GM12892 (cell line): ENCODE results near the gene IDH3G.

Source experiments
- POLR2A ChIP-seq: IDR thresholded peaks from 2 replicates; pipeline ENCODE4 v1.6.1; 2011; ENCODE audit warnings: low read depth, low read length, control low read depth
- POLR2AphosphoS5 ChIP-seq: IDR thresholded peaks from 2 replicates; pipeline ENCODE4 v1.6.1; 2011; ENCODE audit warnings: low read depth, low read length, control low read depth
- TAF1 ChIP-seq: IDR thresholded peaks from 2 replicates; pipeline ENCODE4 v1.6.1; 2011; ENCODE audit warnings: low read depth, mild to moderate bottlenecking, control low read depth, low read length, borderline replicate concordance

GRCh38 chrX:153763989-153764755 lies 30.0 kb downstream of the IDH3G start, which contains the start of gene PLXNB3:
- TF ChIP-seq POLR2A (no peak), TAF1 (no peak), POLR2AphosphoS5 (no peak)
